NCI-H345 treated with DMSO at 0.1 percent for 48 hours (cell line): ENCODE results near the gene EPSTI1.
"Not testable (repeated sequence)": the region's sequence is repeated elsewhere in the genome, so short reads cannot be mapped to it uniquely, and the experiment has no call there.

Experiments
- DNase-seq: peaks from one replicate; lab custom pipeline; 2025; ENCODE audit not compliant: unreplicated experiment; lab: John Stamatoyannopoulos, UW

Gene EPSTI1

DNA sequence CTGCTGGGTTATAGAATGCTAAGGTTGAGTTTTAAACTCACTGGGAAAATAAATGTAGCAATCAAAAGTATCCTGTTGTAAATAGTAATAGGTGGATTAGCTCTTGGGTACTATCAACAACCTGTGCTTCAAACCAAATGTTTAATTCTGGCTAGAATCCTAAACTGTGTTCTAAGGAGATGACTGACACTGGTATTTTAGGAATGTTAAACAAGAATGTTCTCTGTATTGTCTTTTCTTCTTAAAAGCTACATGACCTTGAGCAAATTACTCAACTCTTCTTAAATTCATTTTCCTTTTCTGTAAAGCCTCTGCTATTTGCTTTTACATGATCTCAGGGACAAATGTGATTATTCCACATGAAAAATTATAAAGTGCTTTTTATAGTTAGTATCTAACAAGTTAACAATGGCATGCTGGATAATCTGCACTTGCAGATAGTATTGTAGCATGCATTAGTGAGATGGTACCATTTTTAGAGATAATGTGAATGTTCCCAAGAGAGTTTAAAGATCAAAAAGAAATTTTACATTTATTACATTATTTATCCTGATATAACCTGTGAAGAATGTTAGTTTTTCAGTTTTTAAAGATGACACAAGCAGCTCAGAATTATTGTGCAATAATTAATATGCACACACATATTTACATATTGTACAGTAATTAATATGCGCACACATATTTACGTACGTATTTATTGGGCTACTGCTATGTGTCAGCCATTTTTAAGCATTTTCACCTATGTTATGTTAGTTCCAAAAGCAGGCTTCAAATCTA is 13.6 kb upstream of the EPSTI1 start:
- DNase-seq: no peak

DNA sequence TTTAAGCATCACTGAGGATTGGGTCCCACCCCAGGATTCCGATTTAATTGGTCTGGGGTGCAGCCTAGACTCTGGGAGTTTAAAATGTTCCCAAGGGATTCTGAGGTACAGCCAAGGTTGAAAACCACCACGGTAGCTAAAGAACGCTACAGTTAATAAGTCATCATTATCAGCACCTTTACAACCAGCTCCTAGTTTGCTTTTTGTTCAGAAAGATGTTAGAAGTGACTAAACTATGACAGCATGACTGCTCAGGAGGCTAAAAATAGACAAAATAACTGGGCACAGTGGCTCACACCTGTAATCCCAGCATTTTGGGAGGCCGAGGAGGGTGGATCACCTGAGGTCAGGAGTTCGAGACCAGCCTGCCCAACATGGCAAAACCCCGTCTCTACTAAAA is 11.7 kb upstream of the EPSTI1 start:
- DNase-seq: no peak

DNA sequence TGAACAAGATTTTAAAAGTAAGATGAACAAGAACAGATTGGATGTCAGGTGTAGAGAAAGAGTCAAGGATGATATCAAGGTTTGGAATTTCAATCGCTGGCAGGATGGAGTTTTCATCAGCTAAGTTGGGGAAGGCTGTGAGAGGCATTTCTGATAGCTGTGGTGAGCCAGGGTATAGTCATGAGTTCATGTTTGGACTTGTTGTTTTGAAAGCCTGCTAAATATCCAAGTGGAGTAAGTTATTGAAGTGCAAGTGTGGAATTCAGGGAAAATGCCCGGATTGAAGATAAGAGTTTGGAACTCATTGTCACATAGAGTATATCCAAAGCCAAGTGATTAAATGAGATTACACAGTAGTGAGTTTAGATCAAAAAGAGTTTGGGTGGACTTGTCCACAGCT is 11.0 kb upstream of the EPSTI1 start:
- DNase-seq: no peak

DNA sequence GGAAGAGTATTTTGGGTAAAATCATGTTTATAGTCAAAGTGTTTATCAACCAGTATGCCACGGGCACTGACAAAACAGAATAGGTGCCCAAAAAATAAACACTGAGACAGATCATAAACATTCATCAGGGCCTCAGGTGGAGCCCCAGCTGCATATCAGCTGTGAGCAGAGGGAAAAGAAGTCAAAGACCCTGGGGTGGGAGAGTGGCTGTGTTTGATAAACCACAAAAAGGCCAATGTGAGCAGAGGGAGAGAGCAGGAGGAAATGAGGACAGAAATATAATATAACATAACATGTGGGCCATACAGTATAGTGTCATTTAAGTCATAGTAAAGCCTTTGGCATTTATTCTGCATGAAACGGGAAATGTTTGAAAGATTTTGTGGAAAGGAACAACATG is 10.0 kb upstream of the EPSTI1 start:
- DNase-seq: no peak

DNA sequence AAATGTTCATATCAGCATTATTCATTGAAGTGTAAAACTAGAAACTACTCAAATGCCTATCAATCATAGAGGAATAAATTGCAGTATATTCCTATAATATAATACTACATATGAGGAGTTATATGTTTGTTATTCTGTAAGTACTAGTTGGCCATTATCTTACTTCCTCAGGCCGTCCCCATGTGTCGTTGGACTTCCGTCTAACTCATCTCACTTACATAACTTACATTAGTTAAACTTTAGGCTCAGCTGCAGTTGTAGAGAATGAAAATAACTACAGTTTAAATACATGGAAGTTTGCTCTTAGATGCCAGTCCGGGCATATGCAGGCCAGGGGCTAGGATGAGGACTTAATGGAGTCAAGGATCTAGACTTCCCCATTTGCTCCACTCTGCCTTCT is 8.6 kb upstream of the EPSTI1 start:
- no peak for DNase-seq

DNA sequence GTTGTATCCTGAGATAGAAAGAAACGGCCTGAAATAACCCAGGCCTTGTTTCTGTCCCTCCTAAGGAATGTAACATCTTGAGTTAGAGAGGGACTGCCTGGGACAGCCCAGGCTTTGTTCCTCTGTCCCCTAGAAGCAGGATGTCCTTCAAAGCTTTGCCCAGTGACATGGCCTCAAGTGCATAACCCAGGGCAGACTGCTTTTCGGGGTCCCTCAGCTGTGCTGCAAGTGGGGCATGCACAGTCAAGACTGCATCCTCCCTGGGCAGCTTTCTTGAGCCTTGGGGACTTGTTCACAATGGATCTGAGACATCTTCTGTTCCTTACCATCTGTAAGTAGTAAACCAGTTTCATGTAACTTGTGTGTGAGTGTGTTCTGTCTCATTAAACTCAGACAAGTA is 7.5 kb upstream of the EPSTI1 start:
- no peak for DNase-seq

DNA sequence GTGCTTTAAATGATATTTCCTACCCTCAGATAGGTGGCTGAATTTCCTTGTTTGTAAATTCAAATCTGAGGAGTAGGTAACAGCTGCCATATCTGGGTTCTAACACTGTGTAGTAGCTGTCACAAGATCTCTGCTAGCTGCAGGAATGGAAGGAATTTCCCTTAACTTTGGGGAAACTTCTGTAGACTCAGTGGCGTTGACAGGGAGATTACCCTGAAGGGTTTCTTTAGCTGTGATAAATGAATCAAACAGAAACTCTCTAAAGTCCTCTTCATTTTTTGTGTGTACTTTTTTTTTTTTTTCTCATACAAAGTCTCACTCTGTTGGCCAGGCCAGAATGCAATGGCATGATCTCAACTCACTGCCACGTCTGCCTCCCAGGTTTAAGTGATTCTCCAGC is 5.3 kb upstream of the EPSTI1 start:
- DNase-seq: no peak

DNA sequence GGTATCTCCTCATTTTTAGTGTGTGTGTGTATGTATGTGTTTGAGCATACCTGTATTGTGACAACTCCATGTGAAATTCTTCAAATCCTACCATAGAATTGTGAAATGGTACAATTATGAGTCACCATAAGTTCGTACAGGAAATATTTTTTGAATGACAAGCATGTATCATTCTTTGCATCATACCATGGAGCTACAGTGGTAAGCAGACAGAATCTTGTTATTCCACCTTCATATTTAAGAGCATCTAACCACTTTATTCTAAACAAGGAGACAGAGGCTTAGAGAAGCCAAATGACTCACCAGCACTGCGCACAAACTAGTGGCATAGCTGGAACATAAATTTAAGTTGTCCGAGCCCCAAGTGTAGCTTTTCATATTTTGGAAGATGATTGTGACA is 4.5 kb upstream of the EPSTI1 start:
- no peak for DNase-seq

DNA sequence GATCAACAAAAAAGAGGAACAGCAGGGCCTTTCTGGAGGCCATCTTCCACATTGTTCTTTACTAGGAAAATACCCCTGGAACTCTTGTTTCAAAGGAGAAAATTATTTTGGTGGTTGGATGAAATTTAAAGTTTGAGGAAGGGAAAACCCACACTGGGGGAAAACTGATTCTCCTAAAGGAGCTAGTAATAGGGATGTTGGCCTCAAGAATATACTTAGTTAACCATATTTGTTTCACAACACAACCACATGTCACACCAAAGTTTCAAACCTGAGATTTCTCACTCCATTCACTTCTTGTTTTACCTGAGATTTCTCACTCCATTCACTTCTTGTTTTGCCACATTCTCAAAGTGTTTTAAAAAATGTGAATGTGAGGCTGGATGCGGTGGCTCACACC is 2.8 kb upstream of the EPSTI1 start:
- DNase-seq: no peak

DNA sequence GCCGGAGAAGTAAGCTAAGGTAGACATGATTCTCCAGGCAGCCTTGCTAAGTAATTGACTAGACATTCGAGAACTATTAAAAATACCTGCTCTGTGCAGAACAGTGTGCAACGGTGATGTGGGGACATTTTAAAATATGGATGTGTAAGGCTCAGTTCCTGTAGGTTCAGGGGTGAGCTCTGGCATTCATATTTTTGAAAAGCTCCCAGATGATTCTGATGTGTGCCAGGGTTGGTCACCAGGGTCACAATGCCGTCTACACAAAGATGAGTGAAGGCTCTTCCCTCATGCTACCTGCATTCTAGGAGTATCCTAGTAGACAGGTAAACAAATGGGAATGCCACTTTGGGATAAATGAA is 702 bp upstream of the EPSTI1 start:
- DNase-seq: no peak

DNA sequence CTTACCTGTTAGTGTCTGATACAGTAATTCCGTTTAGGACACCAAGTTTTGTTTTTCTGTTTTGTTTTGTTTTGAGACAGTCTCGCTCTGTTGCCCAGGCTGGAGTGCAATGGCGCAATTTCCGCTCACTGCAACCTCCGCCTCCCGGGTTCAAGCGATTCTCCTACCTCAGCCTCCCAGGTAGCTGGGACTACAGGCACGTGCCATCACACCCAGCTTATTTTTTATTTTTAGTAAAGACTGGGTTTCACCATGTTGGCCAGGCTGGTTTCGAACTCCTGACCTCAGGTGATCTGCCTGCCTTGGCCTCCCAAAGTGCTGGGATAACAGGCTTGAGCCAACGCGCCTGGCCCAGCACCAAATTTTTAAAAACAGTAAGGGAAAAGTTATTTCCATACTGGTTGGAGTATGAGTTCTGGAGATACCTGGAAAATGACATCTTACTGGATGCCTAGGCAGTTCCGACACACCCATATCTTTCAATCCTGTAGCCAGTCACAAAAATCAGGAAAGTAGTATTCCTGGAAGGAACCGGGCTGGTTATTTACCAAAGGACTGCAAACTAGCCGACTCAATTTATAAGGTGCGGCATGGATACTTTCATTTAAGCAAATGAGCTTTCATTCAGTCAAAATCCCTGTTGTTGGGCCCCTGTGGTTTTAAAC is 676 bp downstream of the EPSTI1 start:
- DNase-seq: not testable (repeated sequence)

DNA sequence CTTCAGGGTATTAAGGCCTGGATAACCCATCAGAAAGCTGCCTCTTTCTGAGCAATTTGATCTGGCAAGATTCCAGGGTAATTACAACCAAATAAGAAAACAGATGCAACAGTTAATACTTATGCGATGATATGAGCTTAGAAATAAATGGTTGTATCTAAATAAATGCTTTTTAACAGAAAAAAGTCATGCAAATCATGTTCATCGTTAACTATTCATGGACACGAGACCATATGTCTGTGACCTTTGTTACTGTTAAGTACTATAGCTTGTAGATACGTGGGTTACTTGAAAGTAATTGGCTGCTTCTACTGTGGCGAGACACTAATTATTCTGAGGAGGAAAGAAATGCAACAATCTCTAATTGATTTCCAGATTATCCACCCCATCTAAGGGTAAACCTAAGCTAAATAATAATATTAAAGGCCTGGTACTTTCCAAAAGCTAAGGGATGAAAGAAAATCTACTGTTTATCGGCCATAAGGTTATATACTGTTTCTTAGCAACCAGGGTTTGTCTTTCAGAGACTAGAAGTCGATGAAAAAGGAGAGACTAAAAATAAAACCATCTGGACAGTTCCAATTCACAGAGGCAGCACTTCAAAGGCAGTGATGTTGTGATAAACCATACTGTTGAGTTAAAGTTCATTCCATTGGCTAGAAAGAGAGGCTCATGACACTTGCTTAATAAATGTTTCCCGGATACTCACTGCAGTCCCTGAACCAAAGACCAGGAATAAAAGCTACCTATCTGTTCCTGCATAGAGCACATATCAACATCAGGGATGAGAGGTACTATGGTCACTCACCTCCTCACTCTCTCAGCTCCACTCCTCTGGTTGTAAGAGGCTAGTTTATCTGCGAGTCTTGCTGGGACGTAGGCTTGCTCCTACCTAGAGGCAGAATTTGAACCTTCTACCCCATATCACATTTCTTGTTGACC is 1.5 kb downstream of the EPSTI1 start:
- DNase-seq: peak; percentile 9

DNA sequence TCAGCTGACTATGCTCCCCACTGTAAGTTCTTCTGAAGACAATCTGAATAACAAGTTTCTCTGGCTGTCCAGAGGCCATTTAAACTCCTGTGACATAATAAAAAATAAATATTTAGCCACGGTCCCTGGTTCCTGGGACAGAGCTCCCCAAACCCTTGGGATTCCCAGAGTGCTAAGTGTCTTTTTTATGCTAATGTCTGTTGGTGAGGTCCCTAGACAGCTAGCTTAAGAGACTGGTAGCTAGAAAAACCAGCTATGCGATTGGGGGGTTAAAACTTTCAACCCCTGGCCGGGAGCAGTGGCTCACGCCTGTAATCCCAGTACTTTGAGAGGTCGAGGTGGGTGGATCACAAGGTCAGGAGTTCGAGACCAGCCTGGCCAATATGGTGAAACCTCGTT is 5.9 kb downstream of the EPSTI1 start:
- DNase-seq: no peak

DNA sequence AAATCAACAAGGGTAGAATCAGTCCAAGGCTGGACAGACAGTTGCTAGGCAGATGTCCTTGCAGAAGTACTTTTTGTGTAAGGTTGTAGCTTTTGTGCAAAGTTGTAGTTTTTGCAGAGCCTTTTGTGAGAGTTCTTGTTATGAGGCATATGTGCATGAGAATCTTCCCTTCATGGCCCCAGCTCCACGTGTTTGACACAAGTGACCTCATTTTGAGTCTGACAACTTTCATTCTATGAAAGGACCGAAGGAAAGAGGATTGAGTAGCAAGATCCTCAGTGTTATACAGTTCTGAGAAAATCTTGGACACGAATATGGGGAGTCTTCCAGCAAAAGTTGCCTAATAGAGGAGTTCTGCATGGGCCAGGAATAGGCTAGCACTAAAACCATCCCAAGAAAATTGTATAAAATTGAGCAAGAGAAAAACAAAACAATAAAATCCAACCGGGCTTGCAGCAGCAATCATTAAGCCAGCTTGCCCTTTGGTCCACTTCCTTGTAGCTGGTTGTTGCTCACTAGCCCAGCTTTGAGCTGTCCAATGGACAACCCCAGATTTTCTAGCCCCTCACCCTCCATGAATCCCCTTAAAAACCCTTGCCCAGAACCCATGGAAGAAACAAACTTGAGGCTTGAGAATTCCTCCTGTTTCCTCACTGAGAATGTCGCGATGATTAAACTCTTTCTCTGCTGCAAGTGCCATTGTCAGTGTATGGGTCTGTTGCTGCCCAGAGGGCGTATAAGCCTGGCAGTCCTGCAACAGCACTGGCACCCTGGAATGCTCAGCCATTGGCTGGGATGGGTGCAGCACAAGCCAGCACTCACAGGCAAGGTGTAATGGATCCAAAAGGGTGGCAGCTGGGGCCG is 6.5 kb downstream of the EPSTI1 start:
- DNase-seq: no peak

DNA sequence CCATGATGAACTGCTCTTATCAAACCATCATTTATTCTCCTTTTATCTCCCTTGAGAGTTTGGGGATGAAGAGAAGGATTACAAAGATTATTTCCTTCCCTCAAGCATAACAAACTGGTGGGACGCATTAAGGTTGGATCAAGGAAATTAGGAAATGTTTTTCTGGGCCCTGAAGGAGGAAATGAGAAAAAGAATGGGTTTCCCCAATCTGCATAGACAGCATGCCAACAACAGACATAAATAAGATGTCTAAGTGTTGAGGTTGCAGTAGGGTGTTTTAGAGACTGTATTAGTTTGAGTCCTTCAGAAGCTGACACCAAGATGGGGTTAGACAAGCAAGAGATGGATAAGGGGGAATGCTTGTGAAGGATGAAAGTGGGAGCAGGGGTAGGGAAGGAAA is 7.3 kb downstream of the EPSTI1 start:
- no peak for DNase-seq

DNA sequence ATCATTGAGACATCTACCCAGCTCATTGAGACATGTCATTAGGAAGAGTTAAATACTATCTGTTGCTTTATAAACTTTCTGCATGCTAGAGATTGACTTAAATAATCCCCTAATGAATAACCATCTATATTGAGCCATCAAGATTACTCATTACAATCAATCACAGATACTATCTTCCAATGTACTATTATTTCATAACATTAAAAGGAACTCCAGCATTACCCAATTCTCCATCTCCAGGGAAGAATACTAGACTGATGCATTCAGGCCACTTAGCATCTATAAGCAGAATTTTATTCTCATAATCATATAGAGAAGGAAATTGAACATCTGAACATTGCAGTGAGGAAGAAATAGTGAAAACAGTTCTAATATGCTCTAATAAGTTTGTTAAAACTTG is 8.0 kb downstream of the EPSTI1 start:
- DNase-seq: no peak

DNA sequence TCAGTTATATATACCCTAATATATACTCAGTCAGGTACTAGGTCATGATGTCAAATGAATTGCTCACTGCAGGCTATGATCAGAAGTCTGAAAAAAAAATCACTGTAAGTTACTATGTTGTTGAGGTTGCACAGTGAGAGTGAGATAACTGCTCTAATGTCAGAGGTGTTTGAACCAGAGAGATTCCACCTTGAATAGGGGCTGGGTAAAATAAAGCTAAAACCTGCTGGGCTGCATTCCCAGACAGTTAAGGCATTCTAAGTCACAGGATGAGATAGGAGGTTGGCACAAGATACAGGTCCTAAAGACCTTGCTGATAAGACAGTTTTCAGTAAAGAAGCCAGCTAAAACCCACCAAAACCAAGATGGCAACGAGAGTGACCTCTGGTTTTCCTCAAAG is 10.2 kb downstream of the EPSTI1 start:
- DNase-seq: no peak

DNA sequence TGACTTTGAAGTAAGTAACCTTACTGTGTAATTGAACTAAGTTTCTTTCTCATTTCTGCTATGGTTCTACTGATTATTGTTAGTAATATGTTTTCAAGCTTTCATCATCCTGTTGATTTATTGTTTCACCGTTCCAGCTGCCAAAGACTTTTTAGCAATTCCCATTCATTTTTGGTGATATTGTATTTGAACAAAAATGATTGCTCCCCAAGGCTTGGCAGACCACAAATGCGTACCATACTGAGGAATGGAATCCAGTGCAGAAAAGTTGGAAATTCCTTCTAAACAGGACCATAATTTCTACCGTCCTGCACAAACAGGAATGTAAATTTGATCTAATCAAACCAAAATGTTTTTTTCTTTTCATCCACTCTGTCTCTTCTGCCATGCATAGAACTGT is 10.7 kb downstream of the EPSTI1 start:
- no peak for DNase-seq

DNA sequence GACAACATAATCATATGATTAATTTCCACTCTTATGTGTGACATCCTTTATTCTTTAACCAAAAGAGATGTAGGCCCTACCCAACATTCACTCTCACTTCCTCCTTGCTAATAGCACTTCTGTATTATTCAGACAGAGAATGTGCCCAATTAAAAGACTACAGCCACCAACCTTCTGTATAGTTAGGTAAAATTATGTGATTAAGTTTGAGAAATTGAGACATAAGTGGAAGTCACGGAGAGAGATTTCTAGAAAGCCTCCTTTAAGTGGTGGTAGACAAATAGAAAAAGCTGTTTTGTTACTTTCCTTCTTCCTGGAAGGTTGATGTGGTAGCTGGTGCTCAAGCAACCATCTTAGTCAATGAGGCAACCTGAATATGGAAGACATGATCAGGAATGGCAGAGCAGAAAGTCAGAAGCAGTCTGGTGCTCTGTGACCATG is 14.8 kb downstream of the EPSTI1 start:
- no peak for DNase-seq

DNA sequence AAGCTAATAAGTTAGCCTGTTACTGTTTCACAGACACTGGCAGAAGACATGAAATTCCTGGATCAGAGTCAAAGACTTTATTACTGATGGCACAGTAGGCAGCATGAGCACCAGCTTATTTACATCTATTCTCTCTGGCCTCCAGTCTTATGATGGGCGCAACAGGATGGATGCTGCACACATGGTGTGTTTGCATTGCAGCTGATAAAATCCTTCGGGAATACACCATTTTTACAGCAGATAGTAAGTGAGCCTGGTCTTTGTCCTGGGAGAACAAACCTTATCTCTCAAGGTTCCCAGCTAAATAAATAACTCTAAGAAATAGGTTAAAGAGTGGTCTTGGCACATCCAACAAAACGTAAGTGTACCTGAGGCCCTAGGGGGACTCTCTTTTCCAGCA is 16.0 kb downstream of the EPSTI1 start:
- no peak for DNase-seq

DNA sequence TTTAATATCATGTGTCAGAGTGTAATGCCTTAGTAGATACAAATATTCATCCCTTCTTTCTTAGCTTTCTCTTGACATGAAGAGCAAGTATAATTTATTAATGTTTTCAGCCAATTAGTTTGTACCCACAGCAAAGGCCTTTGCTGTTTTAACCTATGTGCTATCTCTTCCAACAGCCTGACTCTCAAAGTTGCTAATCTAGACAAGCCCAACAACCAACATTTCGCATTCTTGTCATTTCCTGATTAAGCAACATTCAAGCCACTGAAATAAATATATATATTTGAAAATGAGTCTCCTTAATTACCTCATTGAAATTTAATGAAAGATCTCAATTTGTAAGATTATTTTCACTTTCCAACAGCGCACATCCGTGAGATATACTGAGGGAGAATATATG is 18.5 kb downstream of the EPSTI1 start:
- no peak for DNase-seq
